ENCODE measurements around the gene TDRD12. TPM values are rescaled to one million over a fixed set of nuclear protein-coding genes. Genes with fewer than 3 reads are reported as not detected.

Gene TDRD12
- total RNA-seq, 1 experiment from 2014 or later = 1.3 TPM

DNA sequence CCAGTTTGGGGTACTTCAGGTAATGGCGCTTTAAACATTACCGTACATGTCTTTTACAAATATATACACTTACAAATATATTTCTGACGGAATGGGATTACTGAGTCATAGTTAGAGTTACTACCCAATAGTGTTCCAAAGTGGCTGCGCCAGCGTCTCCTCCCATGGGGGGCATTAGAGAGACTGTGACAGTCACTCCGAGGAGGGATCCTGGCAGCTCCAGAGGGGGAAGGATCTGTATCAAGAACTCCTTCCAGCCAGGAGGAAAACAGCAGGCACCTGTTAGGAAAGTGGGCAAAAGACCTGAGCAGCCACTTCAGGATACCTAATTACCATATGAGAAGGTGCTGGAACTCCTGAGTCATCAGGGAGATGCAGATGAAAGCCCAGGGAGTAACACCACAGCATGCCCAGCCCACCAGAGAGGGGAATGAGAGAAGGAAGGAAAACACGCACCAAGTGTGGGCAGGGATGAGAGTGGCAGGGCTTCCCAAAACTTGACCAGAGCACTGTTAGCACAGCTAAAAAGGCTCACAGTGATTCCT lies 97.1 kb downstream of the TDRD12 start:
- no peaks in the 10 kb centered on the region for H3K9me3 ChIP-seq (ENCODE audit: control insufficient read depth, low read depth, low read length)
- H3T11ph ChIP-seq (ENCODE audit: low read length) = no peak overlapping the region
- no peak overlapping the region for H3K4me2 ChIP-seq (ENCODE audit: insufficient read depth, insufficient read length, low read length)
- no peaks in the 10 kb centered on the region for H3K4me1 ChIP-seq (ENCODE audit: insufficient read depth, low read length)
- H4K8ac ChIP-seq (replicated peaks; ENCODE audit: insufficient read length, low read depth, low read length) = no peak overlapping the region
- Mint-ChIP-seq H3K4me1 (peaks cover 30 to 44% of the 10 kb centered on the region in 2 experiments), H3K4me3 (peak overlapping the region in 1 of 2 experiments; percentile 1; a peak in 2 of 5 replicates), H3K36me3 (ENCODE audit: insufficient read depth in 1 of 3, low read depth in 3 of 3) (no peaks in the 10 kb centered on the region), H3K27me3 (ENCODE audit: low read depth) (peaks cover 10% of the 10 kb centered on the region), H3K27ac (peak overlapping the region in 2 of 3 experiments; percentile 1 to 5; a peak in 2 of 7 replicates), H3K9me3 (0 out of 5 replicates have a peak, but pooled peaks cover 0 to 2% of the 10 kb centered on the region in 2 experiments)
- H3K4ac ChIP-seq (ENCODE audit: low read depth, low read length) = no peak overlapping the region
- WGBS (ENCODE audit: extremely low coverage, insufficient read length, low lambda C conversion rate) = no CpG with 5 or more reads among the region's 7 CpGs
- no peak overlapping the region for H4K91ac ChIP-seq (ENCODE audit: insufficient read length, low read depth, low read length)
- no peak overlapping the region for H3K27ac ChIP-seq (ENCODE audit: insufficient read length, low read depth, low read length)
- no peaks in the 10 kb centered on the region for H3K27me3 ChIP-seq (ENCODE audit: insufficient read depth, low read length)
- H3K56ac ChIP-seq (ENCODE audit: insufficient read length, low read depth, low read length) = no peak overlapping the region
- H2BK120ac ChIP-seq (ENCODE audit: low read depth, low read length, poor library complexity, severe bottlenecking) = no peak overlapping the region
- H2BK20ac ChIP-seq (ENCODE audit: low read depth, low read length, poor library complexity, severe bottlenecking) = no peak overlapping the region
- TF ChIP-seq, protein P1, sequence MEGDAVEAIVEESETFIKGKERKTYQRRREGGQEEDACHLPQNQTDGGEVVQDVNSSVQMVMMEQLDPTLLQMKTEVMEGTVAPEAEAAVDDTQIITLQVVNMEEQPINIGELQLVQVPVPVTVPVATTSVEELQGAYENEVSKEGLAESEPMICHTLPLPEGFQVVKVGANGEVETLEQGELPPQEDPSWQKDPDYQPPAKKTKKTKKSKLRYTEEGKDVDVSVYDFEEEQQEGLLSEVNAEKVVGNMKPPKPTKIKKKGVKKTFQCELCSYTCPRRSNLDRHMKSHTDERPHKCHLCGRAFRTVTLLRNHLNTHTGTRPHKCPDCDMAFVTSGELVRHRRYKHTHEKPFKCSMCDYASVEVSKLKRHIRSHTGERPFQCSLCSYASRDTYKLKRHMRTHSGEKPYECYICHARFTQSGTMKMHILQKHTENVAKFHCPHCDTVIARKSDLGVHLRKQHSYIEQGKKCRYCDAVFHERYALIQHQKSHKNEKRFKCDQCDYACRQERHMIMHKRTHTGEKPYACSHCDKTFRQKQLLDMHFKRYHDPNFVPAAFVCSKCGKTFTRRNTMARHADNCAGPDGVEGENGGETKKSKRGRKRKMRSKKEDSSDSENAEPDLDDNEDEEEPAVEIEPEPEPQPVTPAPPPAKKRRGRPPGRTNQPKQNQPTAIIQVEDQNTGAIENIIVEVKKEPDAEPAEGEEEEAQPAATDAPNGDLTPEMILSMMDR (conservative IDR thresholded peaks at IDR 0.05) = no peak
- H3K23me2 ChIP-seq (ENCODE audit: insufficient read length, low read depth, low read length, poor library complexity, severe bottlenecking) = no peaks in the 10 kb centered on the region
- H2BK12ac ChIP-seq (ENCODE audit: insufficient read length, low read depth, low read length) = no peak overlapping the region
- H4K20me1 ChIP-seq (ENCODE audit: control insufficient read depth, insufficient read depth, insufficient read length) = no peaks in the 10 kb centered on the region
- no peak overlapping the region for H3K14ac ChIP-seq (ENCODE audit: insufficient read depth, low read length)
- no peak overlapping the region for H4K5ac ChIP-seq (ENCODE audit: insufficient read length, low read depth, low read length)
- H2BK15ac ChIP-seq (ENCODE audit: low read depth, low read length) = no peak overlapping the region
- H3K79me1 ChIP-seq (ENCODE audit: insufficient read depth, low read depth, low read length, poor library complexity, severe bottlenecking) = no peaks in the 10 kb centered on the region
- H3K23ac ChIP-seq (ENCODE audit: insufficient read length, low read depth, low read length) = no peak overlapping the region
- H3K9ac ChIP-seq (ENCODE audit: extremely low read depth, insufficient read length, low read length) = no peak overlapping the region
- H3K79me2 ChIP-seq (ENCODE audit: insufficient read depth, low read length) = no peaks in the 10 kb centered on the region
- no peak overlapping the region for H2BK5ac ChIP-seq (ENCODE audit: insufficient read length, low read length)
- no peak overlapping the region for H2AFZ ChIP-seq (ENCODE audit: low read length)
- DNase-seq = peak; percentile 53
- no peak overlapping the region for H2AK5ac ChIP-seq (ENCODE audit: insufficient read length, low read length)
- H3K18ac ChIP-seq (ENCODE audit: insufficient read length, low read depth, low read length) = no peak overlapping the region

All from H9 (cell line).